Fibroblast of villous mesenchyme (primary cell): Measurements from ENCODE around the gene NPFFR1. TPM values are rescaled to one million over a fixed set of nuclear protein-coding genes. Genes with fewer than 3 reads are reported as not detected.
A peak's percentile ranks its signal among the peaks of the same experiment; 100 is the strongest.

Experiments used
- DNase-seq: peaks from one replicate; pipeline ENCODE4 v3.0.0-alpha.2; 2010; ENCODE audit warnings: low read depth
- H3K4me3 ChIP-seq: 2 replicates; pipeline ENCODE4 v1.5.1; 2011; ENCODE audit warnings: low read depth, mild to moderate bottlenecking, low read length
- CTCF ChIP-seq: IDR thresholded peaks from 2 replicates; pipeline ENCODE4 v1.5.1; 2012; ENCODE audit warnings: low read depth, mild to moderate bottlenecking, low read length; ENCODE audit not compliant: insufficient read depth
- total RNA-seq: library from RNA; depleted of rRNA; stranded (reverse); fragments of >200 nt; gene quantifications from 2 replicates; pipeline ENCODE4 v1.2.3, GENCODE V29; 2012

Gene NPFFR1
- total RNA-seq, 1 donor = not detected

GRCh38 chr10:70234668-70235447 lies 48.9 kb downstream of the NPFFR1 start:
- H3K4me3 ChIP-seq = no peak overlapping the region
- TF ChIP-seq CTCF = no peak
- peak; percentile 94 for DNase-seq

DNA sequence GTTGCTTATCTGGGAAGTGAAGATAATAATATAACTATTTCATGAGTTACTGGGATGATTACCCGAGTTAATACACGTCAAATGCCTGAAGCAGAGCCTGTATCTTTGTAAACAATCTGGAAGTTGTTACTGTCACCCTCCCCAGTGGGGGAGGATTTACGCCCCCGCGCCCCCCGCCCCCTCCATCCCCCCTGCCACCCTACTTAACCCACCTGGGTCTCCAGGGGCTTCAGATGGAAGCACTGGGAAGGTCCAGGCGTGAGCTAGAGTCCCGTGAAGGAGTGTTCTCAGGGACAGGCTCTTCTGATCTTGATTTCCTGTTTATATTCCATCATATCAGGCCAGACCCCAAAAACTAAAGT lies 49.9 kb downstream of the NPFFR1 start:
- DNase-seq = no peak
- peak overlapping the region; percentile 97 for H3K4me3 ChIP-seq
- TF ChIP-seq CTCF = no peak

- DNase-seq = peak; percentile 95
- peak within 1 kb of the TSS; percentile 97 for H3K4me3 ChIP-seq
- TF ChIP-seq CTCF = peak; percentile 17
Measured at GRCh38 chr10:70233109-70233938, 50.5 kb downstream of the NPFFR1 start, which contains the start of gene PPA1. PPA1 (minus strand) TSS chr10:70233429; CDS start chr10:70233327, 102 bp downstream.

DNA sequence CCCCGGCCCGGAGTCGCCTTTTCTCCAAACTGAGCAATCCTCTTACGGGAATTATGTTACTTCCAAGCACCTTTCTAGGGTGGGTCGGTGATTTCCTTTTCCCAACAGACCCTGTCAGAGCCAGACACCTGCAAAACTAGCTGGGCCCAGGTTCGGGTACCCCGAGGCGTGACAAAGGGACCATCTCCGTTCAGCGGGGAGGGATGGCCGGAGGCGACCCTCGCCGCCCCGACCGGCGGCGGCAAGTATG lies 51.0 kb downstream of the NPFFR1 start:
- TF ChIP-seq CTCF = no peak
- H3K4me3 ChIP-seq = peak overlapping the region; percentile 97
- no peak for DNase-seq

DNA sequence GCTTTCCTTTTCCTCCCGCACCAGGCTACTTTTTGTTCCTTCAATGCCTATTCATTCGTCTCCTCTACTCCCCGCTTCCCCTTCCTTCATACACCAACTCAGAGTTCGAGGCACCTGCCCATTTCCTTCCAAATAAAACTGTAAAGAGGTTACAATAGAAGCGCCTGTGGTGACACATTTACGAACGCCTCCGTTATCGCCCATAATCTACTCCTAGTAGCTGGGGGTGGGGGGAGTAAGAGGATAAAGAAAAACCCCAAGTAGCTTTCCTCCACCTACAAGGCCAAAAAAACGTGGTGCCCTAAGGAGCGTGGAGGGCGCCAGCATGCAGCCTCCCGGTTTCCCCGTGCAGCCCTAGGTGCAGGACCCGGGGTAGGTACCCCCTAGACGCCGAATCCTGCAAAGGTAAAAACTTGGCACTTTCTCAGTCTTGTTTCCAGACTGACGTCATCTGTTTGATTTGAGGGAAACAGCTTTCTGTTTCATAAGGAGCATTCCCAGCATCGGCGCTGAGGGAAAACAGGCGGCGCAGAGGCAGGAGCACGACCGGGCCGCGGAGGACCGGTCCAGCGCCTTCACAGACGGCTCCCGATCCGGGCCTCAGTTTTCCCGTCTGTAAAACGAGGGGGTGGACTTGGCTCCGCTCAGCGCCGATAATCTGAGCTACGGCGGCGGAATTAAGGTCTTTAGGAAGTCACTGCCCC lies 51.5 kb downstream of the NPFFR1 start:
- DNase-seq = peak; percentile 74
- TF ChIP-seq CTCF = no peak
- H3K4me3 ChIP-seq = peak overlapping the region; percentile 97

GRCh38 chr10:70228491-70228890 lies 55.3 kb downstream of the NPFFR1 start:
- no peak for TF ChIP-seq CTCF
- DNase-seq = no peak
- H3K4me3 ChIP-seq = no peak overlapping the region
